Measurements from ENCODE around the gene EXD1. TPM values are rescaled to one million over a fixed set of nuclear protein-coding genes. Genes with fewer than 3 reads are reported as not detected.

The EXD1 gene
- total RNA-seq, 4 donors from 2014 or later: not detected

GRCh38 chr15:41194444-41194843 is 36.1 kb downstream of the EXD1 start:
- H3K9me3 ChIP-seq: no peaks in the 10 kb centered on the region
- no peak for TF ChIP-seq CTCF (IDR thresholded peaks at IDR 0.05 in 4 of 5, conservative IDR thresholded peaks at IDR 0.05 in 1 of 5)
- TF ChIP-seq POLR2A (IDR thresholded peaks at IDR 0.05): no peak
- no peak overlapping the region for H3K4me3 ChIP-seq
- H3K36me3 ChIP-seq: no peaks in the 10 kb centered on the region
- H3K27ac ChIP-seq: no peak overlapping the region
- H3K4me1 ChIP-seq: no peaks in the 10 kb centered on the region
- H3K27me3 ChIP-seq: peaks cover 0 to 3% (median 0%) of the 10 kb centered on the region in 3 donors
- intact Hi-C loops (cut with DNase I; ENCODE audit: low total_unique reads): no loop called here
- DNase-seq (no peak), ATAC-seq (no peak)
- in situ Hi-C loops (cut with MboI; ENCODE audit: low sequenced_read_pairs in 4 of 4): no loop called here

GRCh38 chr15:41183581-41183980 is 47.0 kb downstream of the EXD1 start:
- Histone ChIP-seq H3K4me3 (no peak overlapping the region), H3K4me1 (no peaks in the 10 kb centered on the region), H3K9me3 (no peaks in the 10 kb centered on the region), H3K27me3 (no peaks in the 10 kb centered on the region), H3K27ac (no peak overlapping the region), H3K36me3 (no peaks in the 10 kb centered on the region)
- in situ Hi-C loops (cut with MboI; ENCODE audit: low sequenced_read_pairs in 4 of 4) (loop anchor here in 1 of 4 donors (10.0 kb wide), 1 partner anchor 279 kb away; no protein-coding TSS in a partner anchor), intact Hi-C loops (cut with DNase I; ENCODE audit: low total_unique reads) (no loop called here)
- no peak for TF ChIP-seq POLR2A (IDR thresholded peaks at IDR 0.05)
- no peak for TF ChIP-seq CTCF (IDR thresholded peaks at IDR 0.05 in 4 of 5, conservative IDR thresholded peaks at IDR 0.05 in 1 of 5)
- ATAC-seq (no peak), DNase-seq (no peak)

- H3K4me3 ChIP-seq: no peak overlapping the region
- no peaks in the 10 kb centered on the region for H3K36me3 ChIP-seq
- H3K27me3 ChIP-seq: no peaks in the 10 kb centered on the region
- no peak for ATAC-seq
- TF ChIP-seq CTCF (IDR thresholded peaks at IDR 0.05 in 4 of 5, conservative IDR thresholded peaks at IDR 0.05 in 1 of 5) (no peak), POLR2A (IDR thresholded peaks at IDR 0.05) (no peak)
- DNase-seq: no peak
- intact Hi-C loops (cut with DNase I; ENCODE audit: low total_unique reads): no loop called here
- no peaks in the 10 kb centered on the region for H3K4me1 ChIP-seq
- H3K9me3 ChIP-seq: no peaks in the 10 kb centered on the region
- in situ Hi-C loops (cut with MboI; ENCODE audit: low sequenced_read_pairs in 4 of 4): loop anchor here in 1 of 4 donors (10.0 kb wide), 1 partner anchor 277 kb away; no protein-coding TSS in a partner anchor
- H3K27ac ChIP-seq: no peak overlapping the region
These were observed 48.3 kb downstream of the EXD1 start for GRCh38 chr15:41182266-41182665.

GRCh38 chr15:41180206-41180789 is 50.3 kb downstream of the EXD1 start:
- no peak for ATAC-seq
- TF ChIP-seq CTCF (IDR thresholded peaks at IDR 0.05 in 4 of 5, conservative IDR thresholded peaks at IDR 0.05 in 1 of 5) (no peak), POLR2A (IDR thresholded peaks at IDR 0.05) (no peak)
- no peaks in the 10 kb centered on the region for H3K9me3 ChIP-seq
- intact Hi-C loops (cut with DNase I; ENCODE audit: low total_unique reads): no loop called here
- no peaks in the 10 kb centered on the region for H3K36me3 ChIP-seq
- H3K27me3 ChIP-seq: no peaks in the 10 kb centered on the region
- DNase-seq: no peak
- H3K4me3 ChIP-seq: no peak overlapping the region
- no peaks in the 10 kb centered on the region for H3K4me1 ChIP-seq
- in situ Hi-C loops (cut with MboI; ENCODE audit: low sequenced_read_pairs in 4 of 4): loop anchor here in 1 of 4 donors (10.0 kb wide), 1 partner anchor 275 kb away; no protein-coding TSS in a partner anchor
- no peak overlapping the region for H3K27ac ChIP-seq

- Histone ChIP-seq H3K27me3 (no peaks in the 10 kb centered on the region), H3K36me3 (no peaks in the 10 kb centered on the region), H3K4me3 (no peak overlapping the region), H3K9me3 (no peaks in the 10 kb centered on the region), H3K27ac (no peak overlapping the region), H3K4me1 (no peaks in the 10 kb centered on the region)
- ATAC-seq: no peak
- intact Hi-C loops (cut with DNase I; ENCODE audit: low total_unique reads) (no loop called here), in situ Hi-C loops (cut with MboI; ENCODE audit: low sequenced_read_pairs in 4 of 4) (no loop called here)
- TF ChIP-seq CTCF (IDR thresholded peaks at IDR 0.05 in 4 of 5, conservative IDR thresholded peaks at IDR 0.05 in 1 of 5) (no peak), POLR2A (IDR thresholded peaks at IDR 0.05) (no peak)
- DNase-seq: peak in 1 of 2 donors; percentile 17
These were observed 60.8 kb downstream of the EXD1 start for GRCh38 chr15:41169781-41170180.
